ENCODE data around the gene CENPA. TPM values are rescaled to one million over a fixed set of nuclear protein-coding genes. Genes with fewer than 3 reads are reported as not detected.

CENPA gene
- total RNA-seq, 1 experiment from 2014 or later: 55.0 TPM

DNA sequence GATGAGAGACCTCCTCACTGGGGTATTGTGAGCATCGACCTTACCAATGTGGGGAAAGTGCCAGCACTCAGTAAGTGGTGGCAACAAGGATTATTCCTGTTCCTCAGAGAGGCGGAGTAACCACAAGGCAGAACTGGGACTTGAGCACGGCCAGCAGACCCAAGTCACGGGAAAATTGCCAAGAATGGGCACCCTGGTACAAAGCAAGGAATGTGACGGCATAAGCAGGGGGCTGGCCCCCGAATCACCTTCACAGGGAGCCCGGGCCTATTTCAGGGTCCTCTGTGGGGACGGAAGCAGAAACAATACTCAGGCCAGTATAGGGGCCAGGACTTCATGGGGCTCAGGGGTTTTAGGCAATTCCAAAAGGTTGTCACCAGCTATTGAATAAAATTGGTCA lies 25.4 kb downstream of the CENPA start:
- intact Hi-C loops (cut with micrococcal nuclease; ENCODE audit: unreplicated experiment): no loop called here
- ATAC-seq (no peak), DNase-seq (ENCODE audit: low read depth, low spot score) (no peak)
- CTCF ChIA-PET: no interaction called here
- no peaks in the 10 kb centered on the region for H3K9me3 ChIP-seq (ENCODE audit: control insufficient read depth, insufficient read depth, low read depth, low read length)
- no peak overlapping the region for H3K27ac ChIP-seq (ENCODE audit: low read length)
- in situ Hi-C loops (cut with HindIII; ENCODE audit: low pct_unique_long_range_greater_than_20kb, low sequenced_read_pairs): no loop called here
- no peaks in the 10 kb centered on the region for H3K27me3 ChIP-seq (ENCODE audit: control insufficient read depth, insufficient read depth, low read length)
- POLR2A ChIA-PET: no interaction called here
- BruUV-seq (replicated peaks): no TSS peak
- TF ChIP-seq, protein P1, sequence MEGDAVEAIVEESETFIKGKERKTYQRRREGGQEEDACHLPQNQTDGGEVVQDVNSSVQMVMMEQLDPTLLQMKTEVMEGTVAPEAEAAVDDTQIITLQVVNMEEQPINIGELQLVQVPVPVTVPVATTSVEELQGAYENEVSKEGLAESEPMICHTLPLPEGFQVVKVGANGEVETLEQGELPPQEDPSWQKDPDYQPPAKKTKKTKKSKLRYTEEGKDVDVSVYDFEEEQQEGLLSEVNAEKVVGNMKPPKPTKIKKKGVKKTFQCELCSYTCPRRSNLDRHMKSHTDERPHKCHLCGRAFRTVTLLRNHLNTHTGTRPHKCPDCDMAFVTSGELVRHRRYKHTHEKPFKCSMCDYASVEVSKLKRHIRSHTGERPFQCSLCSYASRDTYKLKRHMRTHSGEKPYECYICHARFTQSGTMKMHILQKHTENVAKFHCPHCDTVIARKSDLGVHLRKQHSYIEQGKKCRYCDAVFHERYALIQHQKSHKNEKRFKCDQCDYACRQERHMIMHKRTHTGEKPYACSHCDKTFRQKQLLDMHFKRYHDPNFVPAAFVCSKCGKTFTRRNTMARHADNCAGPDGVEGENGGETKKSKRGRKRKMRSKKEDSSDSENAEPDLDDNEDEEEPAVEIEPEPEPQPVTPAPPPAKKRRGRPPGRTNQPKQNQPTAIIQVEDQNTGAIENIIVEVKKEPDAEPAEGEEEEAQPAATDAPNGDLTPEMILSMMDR (IDR thresholded peaks at IDR 0.05): no peak
- TF ChIP-seq SIN3A (IDR thresholded peaks at IDR 0.05; ENCODE audit: borderline replicate concordance, insufficient read depth, low read depth, low read length) (no peak), POLR2AphosphoS5 (IDR thresholded peaks at IDR 0.05; ENCODE audit: low read depth, low read length) (no peak)
- no peaks in the 10 kb centered on the region for H3K36me3 ChIP-seq (ENCODE audit: control insufficient read depth, insufficient read depth, low read length)
- H3K4me3 ChIP-seq (ENCODE audit: low read depth in 2 of 2, low read length in 2 of 2): no peak overlapping the region
- H3K4me1 ChIP-seq (ENCODE audit: control insufficient read depth, insufficient read depth, low read length): no peaks in the 10 kb centered on the region

DNA sequence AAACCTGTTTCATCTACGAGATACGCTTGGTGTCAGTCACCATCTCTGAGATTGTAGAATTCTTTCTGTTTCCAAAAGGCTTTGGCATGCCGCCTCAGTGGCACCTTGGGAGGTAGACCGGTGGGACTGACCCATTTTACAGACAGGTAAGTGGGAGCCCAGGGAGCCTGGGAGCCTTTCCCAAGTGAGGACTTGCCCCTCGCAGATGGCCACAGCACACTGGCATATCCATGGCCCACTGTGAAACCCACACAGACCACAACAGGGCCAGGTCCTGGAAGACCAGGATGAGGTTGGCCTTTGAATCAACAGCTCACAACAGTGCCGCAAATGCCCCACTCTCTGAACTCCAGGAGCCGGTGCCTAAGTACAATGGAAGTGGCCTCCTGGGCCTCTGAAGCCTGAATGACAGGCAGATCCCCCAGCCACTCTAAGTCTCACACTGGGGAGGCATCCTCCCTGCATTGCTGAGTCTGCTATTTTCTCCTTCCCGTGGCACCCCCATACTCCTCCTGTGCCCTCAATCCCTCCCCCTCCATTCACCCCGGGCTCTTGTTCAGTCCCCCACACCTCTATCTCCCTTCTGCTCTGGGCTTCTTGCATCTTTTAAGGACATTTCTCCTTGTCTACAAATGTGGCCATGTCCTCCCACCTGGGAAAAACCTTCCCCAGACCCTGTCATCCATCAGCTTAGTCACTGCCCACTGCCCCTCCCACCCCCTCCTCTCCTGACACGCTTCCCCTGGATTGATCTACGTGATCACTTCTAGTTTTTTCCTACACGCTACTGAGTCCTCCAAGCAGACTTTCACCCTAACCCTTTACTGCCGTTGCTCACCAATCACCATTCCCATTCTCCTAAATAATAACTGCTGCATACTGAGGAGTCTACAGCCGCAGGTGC lies 26.2 kb downstream of the CENPA start:
- H3K9me3 ChIP-seq (ENCODE audit: control insufficient read depth, insufficient read depth, low read depth, low read length): no peaks in the 10 kb centered on the region
- H3K36me3 ChIP-seq (ENCODE audit: control insufficient read depth, insufficient read depth, low read length): no peaks in the 10 kb centered on the region
- BruUV-seq (replicated peaks): no TSS peak
- no peaks in the 10 kb centered on the region for H3K4me1 ChIP-seq (ENCODE audit: control insufficient read depth, insufficient read depth, low read length)
- no peak overlapping the region for H3K4me3 ChIP-seq (ENCODE audit: low read depth in 2 of 2, low read length in 2 of 2)
- no peaks in the 10 kb centered on the region for H3K27me3 ChIP-seq (ENCODE audit: control insufficient read depth, insufficient read depth, low read length)
- no peak for TF ChIP-seq TCF7L2 (IDR thresholded peaks at IDR 0.05; ENCODE audit: low read depth, low read length)
- TF ChIP-seq, protein P1 (IDR thresholded peaks at IDR 0.05): no peak
- no peak for TF ChIP-seq SIN3A (IDR thresholded peaks at IDR 0.05; ENCODE audit: borderline replicate concordance, insufficient read depth, low read depth, low read length)
- TF ChIP-seq POLR2AphosphoS5 (IDR thresholded peaks at IDR 0.05; ENCODE audit: low read depth, low read length): no peak
- TF ChIP-seq, protein P2, sequence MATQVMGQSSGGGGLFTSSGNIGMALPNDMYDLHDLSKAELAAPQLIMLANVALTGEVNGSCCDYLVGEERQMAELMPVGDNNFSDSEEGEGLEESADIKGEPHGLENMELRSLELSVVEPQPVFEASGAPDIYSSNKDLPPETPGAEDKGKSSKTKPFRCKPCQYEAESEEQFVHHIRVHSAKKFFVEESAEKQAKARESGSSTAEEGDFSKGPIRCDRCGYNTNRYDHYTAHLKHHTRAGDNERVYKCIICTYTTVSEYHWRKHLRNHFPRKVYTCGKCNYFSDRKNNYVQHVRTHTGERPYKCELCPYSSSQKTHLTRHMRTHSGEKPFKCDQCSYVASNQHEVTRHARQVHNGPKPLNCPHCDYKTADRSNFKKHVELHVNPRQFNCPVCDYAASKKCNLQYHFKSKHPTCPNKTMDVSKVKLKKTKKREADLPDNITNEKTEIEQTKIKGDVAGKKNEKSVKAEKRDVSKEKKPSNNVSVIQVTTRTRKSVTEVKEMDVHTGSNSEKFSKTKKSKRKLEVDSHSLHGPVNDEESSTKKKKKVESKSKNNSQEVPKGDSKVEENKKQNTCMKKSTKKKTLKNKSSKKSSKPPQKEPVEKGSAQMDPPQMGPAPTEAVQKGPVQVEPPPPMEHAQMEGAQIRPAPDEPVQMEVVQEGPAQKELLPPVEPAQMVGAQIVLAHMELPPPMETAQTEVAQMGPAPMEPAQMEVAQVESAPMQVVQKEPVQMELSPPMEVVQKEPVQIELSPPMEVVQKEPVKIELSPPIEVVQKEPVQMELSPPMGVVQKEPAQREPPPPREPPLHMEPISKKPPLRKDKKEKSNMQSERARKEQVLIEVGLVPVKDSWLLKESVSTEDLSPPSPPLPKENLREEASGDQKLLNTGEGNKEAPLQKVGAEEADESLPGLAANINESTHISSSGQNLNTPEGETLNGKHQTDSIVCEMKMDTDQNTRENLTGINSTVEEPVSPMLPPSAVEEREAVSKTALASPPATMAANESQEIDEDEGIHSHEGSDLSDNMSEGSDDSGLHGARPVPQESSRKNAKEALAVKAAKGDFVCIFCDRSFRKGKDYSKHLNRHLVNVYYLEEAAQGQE (IDR thresholded peaks at IDR 0.05; ENCODE audit: insufficient read depth in 1 of 2, low read depth in 2 of 2, low read length in 1 of 2): no peak
- intact Hi-C loops (cut with micrococcal nuclease; ENCODE audit: unreplicated experiment) (no loop called here), in situ Hi-C loops (cut with HindIII; ENCODE audit: low pct_unique_long_range_greater_than_20kb, low sequenced_read_pairs) (no loop called here)
- CTCF ChIA-PET: no interaction called here
- DNase-seq (ENCODE audit: low read depth, low spot score): no peak
- no peak overlapping the region for H3K27ac ChIP-seq (ENCODE audit: low read length)
- POLR2A ChIA-PET: no interaction called here
- ATAC-seq: 0 out of 2 replicates have a peak, but pooled peaks have one; percentile 40
